Measurements from ENCODE around the gene MAPK1. TPM values are rescaled to one million over a fixed set of nuclear protein-coding genes. Genes with fewer than 3 reads are reported as not detected.

The MAPK1 gene
- total RNA-seq, 1 donor from 2014 or later = 37.2 TPM

DNA sequence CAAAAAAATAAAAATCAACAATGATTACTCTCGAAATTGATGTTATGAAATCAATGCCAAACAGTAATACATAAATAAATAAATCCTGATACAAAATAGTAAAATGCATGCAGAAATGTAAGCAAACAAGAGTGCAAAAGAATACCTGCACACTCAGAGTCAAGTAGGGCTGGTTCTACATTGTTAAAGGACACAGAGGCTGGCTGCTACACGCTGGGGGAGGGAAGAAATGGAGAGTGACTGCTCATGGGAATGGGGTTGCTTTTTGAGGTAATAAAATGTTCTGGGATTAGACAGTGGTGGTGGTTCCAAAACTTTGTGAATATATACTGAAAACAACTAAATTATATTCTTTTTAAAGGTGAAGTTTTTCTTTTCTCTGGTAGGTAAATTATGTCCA lies 32.1 kb downstream of the MAPK1 start:
- H3K4me3 ChIP-seq (ENCODE audit: low read depth, low read length) = no peak overlapping the region

GRCh38 chr22:21834869-21835268 lies 32.6 kb downstream of the MAPK1 start:
- no peak for DNase-seq (ENCODE audit: low read depth)
- Histone ChIP-seq H3K4me3 (ENCODE audit: low read depth, low read length) (no peak overlapping the region), H3K36me3 (ENCODE audit: control insufficient read depth, insufficient read depth, low read length) (no peaks in the 10 kb centered on the region), H3K27me3 (ENCODE audit: control insufficient read depth, insufficient read depth, low read length) (no peaks in the 10 kb centered on the region)
- TF ChIP-seq, protein P1, sequence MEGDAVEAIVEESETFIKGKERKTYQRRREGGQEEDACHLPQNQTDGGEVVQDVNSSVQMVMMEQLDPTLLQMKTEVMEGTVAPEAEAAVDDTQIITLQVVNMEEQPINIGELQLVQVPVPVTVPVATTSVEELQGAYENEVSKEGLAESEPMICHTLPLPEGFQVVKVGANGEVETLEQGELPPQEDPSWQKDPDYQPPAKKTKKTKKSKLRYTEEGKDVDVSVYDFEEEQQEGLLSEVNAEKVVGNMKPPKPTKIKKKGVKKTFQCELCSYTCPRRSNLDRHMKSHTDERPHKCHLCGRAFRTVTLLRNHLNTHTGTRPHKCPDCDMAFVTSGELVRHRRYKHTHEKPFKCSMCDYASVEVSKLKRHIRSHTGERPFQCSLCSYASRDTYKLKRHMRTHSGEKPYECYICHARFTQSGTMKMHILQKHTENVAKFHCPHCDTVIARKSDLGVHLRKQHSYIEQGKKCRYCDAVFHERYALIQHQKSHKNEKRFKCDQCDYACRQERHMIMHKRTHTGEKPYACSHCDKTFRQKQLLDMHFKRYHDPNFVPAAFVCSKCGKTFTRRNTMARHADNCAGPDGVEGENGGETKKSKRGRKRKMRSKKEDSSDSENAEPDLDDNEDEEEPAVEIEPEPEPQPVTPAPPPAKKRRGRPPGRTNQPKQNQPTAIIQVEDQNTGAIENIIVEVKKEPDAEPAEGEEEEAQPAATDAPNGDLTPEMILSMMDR (IDR thresholded peaks at IDR 0.05; ENCODE audit: insufficient read depth, low read length, poor library complexity, severe bottlenecking) = no peak

More for the DNA sequence above, 32.1 kb downstream of the MAPK1 start:
- TF ChIP-seq, protein P1 (IDR thresholded peaks at IDR 0.05; ENCODE audit: insufficient read depth, low read length, poor library complexity, severe bottlenecking) = no peak
- DNase-seq (ENCODE audit: low read depth) = no peak
- no peaks in the 10 kb centered on the region for H3K27me3 ChIP-seq (ENCODE audit: control insufficient read depth, insufficient read depth, low read length)
- no peaks in the 10 kb centered on the region for H3K36me3 ChIP-seq (ENCODE audit: control insufficient read depth, insufficient read depth, low read length)

GRCh38 chr22:21832291-21833290 lies 34.9 kb downstream of the MAPK1 start:
- no peak overlapping the region for H3K4me3 ChIP-seq (ENCODE audit: low read depth, low read length)
- TF ChIP-seq, protein P1 (IDR thresholded peaks at IDR 0.05; ENCODE audit: insufficient read depth, low read length, poor library complexity, severe bottlenecking) = no peak
- no peak for DNase-seq (ENCODE audit: low read depth)
- H3K36me3 ChIP-seq (ENCODE audit: control insufficient read depth, insufficient read depth, low read length) = no peaks in the 10 kb centered on the region
- H3K27me3 ChIP-seq (ENCODE audit: control insufficient read depth, insufficient read depth, low read length) = no peaks in the 10 kb centered on the region

- TF ChIP-seq, protein P1 (IDR thresholded peaks at IDR 0.05; ENCODE audit: insufficient read depth, low read length, poor library complexity, severe bottlenecking) = no peak
- H3K36me3 ChIP-seq (ENCODE audit: control insufficient read depth, insufficient read depth, low read length) = no peaks in the 10 kb centered on the region
- no peak for DNase-seq (ENCODE audit: low read depth)
- H3K4me3 ChIP-seq (ENCODE audit: low read depth, low read length) = no peak overlapping the region
- H3K27me3 ChIP-seq (ENCODE audit: control insufficient read depth, insufficient read depth, low read length) = no peaks in the 10 kb centered on the region
Measured at GRCh38 chr22:21829523-21829922, 37.9 kb downstream of the MAPK1 start.

DNA sequence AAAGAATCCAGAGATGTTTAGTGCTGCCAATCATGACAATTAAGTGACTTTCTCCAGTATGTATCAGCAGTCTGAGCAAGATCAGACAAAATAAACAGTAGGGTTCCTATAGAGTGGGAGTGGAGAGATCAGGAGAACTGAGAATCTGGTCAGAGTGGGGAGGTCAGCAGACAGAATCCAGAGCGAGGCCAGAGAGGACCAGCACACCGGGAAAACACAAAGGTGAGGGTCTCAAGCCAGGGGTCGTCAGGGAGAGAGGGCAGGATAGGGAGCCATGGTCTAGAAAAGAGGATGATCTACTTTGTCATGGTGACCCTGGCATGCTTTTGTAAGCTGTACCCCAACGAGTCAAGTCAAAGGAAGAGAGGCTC lies 39.2 kb downstream of the MAPK1 start:
- no peaks in the 10 kb centered on the region for H3K36me3 ChIP-seq (ENCODE audit: control insufficient read depth, insufficient read depth, low read length)
- H3K27me3 ChIP-seq (ENCODE audit: control insufficient read depth, insufficient read depth, low read length) = no peaks in the 10 kb centered on the region
- DNase-seq (ENCODE audit: low read depth) = no peak
- TF ChIP-seq, protein P1 (IDR thresholded peaks at IDR 0.05; ENCODE audit: insufficient read depth, low read length, poor library complexity, severe bottlenecking) = no peak
- H3K4me3 ChIP-seq (ENCODE audit: low read depth, low read length) = no peak overlapping the region

Data from kidney epithelial cell (primary cell).